Loucy (cell line): ENCODE results near the gene ANGPTL7.

Experiments
- CTCF ChIP-seq: fragments of 200-600 bp; sonication (generic); conservative IDR thresholded peaks from 2 replicates; pipeline ENCODE4 v1.5.1; 2014; ENCODE audit warnings: mild to moderate bottlenecking, antibody characterized with exemption, low read length
- EZH2phosphoT487 ChIP-seq: fragments of 200-600 bp; IDR thresholded peaks from 2 replicates; pipeline ENCODE4 v1.6.1; 2018; ENCODE audit warnings: antibody characterized with exemption, mild to moderate bottlenecking, moderate library complexity, borderline replicate concordance

GRCh38 chr1:11227106-11228077, 38.2 kb downstream of the ANGPTL7 start:
- TF ChIP-seq CTCF, result no peak
- no peak for TF ChIP-seq EZH2phosphoT487
